Fibroblast of skin of abdomen (primary cell): Measurements from ENCODE around the gene OR56B1. TPM values are rescaled to one million over a fixed set of nuclear protein-coding genes. Genes with fewer than 3 reads are reported as not detected.
"Not testable (repeated sequence)": the region's sequence is repeated elsewhere in the genome, so short reads cannot be mapped to it uniquely, and the experiment has no call there.

Source experiments
- DNase-seq: peaks from one replicate; pipeline ENCODE4 v3.0.0-alpha.2; 2013
- polyA plus RNA-seq, 2 experiments: library from polyadenylated mRNA; unstranded; fragments of 120-200 nt; gene quantifications; one replicate each; pipeline ENCODE4 v1.2.1, GENCODE V29; 2013; ENCODE audit not compliant: insufficient read length in 2 of 2

The OR56B1 gene, protein sequence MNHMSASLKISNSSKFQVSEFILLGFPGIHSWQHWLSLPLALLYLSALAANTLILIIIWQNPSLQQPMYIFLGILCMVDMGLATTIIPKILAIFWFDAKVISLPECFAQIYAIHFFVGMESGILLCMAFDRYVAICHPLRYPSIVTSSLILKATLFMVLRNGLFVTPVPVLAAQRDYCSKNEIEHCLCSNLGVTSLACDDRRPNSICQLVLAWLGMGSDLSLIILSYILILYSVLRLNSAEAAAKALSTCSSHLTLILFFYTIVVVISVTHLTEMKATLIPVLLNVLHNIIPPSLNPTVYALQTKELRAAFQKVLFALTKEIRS
- polyA plus RNA-seq (2013, experiment 1 of 2; ENCODE audit: insufficient read length) = not detected
- not detected for polyA plus RNA-seq (2013, experiment 2 of 2; ENCODE audit: insufficient read length)

DNA sequence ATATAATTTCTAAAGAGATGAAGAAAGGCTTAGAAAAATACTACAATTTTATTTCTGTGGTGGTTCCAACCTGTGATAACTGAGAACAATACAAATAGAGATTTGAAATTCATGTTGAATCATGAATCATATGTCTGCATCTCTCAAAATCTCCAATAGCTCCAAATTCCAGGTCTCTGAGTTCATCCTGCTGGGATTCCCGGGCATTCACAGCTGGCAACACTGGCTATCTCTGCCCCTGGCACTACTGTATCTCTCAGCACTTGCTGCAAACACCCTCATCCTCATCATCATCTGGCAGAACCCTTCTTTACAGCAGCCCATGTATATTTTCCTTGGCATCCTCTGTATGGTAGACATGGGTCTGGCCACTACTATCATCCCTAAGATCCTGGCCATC is at the start of gene OR56B1:
TSS of gene OR56B1 (plus strand) at position 53 of the 400 bp plus-strand sequence. CDS start at position 122, 69 bp downstream.
- DNase-seq = no peak

DNA sequence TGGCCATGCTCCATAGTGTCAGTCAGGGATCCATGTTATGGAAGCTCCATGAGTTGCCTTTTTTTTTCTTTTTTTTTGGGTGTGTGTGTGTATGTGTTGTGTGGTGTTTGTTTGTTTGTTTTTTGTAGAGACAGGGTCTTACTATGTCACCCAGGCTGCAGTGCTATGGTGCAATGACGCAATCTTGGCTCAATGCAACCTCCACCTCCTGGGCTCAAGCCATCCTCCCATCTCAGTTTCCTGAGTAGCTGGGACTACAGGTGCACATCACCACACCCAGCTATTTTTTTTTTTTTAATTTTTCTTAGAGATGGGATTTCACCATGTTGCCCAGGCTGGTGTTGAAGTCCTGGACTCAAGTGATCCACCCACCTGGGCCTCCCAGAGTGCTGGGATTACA is 47.8 kb upstream of the OR56B1 start:
- no peak for DNase-seq

DNA sequence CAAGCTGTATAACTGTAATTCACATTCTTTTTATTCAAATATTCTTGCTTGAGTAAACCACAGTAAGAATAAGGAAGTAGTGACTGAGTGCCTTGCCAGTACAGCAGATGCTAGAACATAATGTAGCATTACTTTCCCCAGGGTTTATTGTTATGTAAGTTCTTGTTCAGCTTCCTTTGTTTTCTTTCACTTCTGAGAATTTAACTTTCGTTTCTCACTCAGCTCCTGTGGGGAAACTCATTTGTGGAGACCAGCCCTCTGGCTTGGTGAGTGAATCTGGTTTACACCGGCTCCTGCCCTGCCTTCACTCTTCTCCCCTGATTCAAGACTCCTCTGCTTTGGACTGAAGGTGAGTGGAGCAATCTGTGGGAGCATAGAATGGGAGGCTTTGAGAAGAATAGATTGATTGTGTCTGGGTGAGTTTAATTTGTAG is 46.7 kb upstream of the OR56B1 start, which contains the start of gene TRIM22:
TSS of gene TRIM22 (plus strand) at position 240 of the 433 bp plus-strand sequence. CDS start 6,443 bp downstream, outside the sequence.
- DNase-seq = peak; percentile 70

DNA sequence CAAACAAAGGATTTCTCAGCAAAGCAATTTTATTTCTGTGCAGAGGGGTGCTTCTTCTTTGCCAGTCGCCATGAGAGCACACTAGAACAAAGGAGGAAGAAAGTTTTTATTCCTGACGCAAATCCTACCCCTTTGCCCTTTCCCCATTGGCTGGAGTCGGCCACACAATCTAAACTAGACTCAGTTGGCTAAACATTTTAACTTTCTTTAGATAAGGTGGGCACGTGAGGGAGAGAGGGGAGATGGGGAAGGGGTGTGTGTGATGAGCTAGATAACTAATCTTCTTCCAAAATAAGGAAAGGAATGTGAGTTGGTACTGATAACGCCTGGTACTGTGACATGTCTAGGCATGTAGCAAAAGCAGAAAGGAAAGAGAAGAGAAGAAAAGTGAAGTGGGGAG is 46.0 kb upstream of the OR56B1 start:
- no peak for DNase-seq

DNA sequence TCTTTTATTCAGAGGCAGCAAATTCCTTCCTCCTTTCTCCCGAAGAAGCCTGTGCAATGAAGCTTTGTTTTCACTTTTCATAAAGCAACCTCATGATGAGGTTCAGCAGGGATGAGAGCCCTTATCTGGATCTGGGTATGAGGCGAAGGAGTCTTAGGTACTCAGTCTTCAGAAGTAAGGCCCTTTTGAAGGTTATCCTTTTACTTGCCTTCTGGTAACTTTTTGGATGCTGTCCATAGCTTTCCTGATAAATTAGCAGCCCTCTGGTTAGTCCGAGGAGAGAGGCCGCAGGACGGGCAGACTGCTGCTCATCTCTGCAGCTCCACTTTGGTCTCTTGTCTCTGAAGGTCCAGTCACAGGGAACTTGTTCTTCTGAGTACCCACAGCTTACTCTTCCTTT is 45.5 kb upstream of the OR56B1 start:
- DNase-seq = peak; percentile 4

DNA sequence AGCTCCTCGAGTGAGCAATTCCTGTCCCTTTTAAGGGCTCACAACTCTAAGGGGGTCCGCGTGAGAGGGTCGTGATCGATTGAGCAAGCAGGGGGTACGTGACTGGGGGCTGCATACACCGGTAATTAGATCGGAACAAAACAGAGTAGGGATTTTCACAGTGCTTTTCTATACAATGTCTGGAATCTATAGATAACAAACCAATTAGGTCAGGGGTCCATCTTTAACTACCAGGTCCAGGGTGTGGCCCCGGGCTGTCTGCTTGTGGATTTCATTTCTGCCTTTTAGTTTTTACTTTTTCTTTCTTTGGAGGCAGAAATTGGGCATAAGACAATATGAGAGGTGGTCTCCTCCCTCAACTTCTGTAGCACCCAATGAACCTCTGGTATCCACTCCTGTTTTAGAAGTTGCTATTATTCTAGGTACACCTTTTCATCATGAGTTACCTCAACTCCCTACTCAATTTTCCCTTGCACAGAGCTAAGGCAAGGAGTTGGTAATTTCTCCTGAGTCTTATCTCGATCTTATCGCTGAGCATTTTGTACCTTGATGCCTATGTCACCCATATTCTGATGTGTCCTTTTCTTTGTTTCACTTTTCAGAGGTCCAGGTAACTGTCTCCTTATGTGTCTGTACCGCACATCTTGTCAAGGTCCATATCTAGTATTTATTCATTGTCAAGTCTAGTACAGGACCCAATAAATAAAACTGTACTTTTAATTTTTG is 44.8 kb upstream of the OR56B1 start:
- DNase-seq = not testable (repeated sequence)

DNA sequence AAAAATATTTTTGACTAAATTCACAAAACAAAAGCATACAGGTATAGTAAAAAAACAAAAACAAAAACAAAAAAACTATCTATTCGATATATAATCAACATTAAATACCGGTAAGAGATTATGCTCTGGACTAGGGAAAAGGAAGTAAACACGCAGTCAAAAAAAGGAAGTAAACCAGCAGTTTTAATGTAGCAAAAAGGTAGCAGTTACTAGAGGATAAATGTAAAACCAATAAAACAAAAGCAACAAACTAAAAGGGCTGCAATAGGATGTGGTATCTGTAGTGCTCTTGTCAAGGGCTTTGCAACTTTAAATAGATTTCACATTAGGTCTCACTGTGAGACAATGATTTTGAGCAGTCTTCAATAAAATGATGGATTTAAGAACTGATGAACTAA is 44.3 kb upstream of the OR56B1 start:
- DNase-seq = no peak

DNA sequence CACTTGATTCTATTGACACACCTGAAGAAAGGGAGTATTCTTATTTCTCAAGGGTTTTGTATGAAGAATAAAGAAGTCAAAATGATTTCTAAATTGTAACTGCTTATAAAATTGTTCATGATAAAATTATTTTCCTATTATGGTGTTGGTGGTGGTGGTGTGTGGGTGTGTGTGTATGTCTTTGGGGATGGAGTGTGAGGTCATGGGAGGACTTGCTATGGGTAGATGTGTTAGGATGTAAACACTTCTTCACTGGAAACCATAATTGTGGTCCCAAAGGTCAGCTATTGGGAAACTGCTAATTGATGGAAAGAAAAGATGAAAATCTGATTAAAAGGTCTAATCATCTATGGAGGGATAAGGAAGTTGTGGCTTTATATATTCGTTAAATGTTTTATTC is 41.6 kb upstream of the OR56B1 start:
- no peak for DNase-seq

DNA sequence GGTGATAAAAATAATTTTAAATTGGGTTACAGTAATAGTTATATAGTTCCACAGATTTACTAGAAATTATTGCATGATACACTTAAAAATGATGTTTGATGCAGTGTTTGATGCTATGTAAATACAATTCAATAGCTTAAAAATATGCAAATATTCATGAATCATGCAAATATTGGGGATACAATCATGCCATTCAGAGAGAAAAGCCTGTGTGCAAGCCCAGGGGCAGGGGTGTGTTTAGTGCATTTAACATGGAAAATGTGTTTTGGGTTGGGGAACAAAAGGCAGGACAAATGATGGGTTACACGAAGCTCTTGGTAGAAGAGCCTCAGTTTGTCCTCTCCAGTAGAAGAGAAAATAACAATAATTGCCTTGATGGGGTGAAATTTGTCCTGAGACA is 40.7 kb upstream of the OR56B1 start:
- DNase-seq = no peak

DNA sequence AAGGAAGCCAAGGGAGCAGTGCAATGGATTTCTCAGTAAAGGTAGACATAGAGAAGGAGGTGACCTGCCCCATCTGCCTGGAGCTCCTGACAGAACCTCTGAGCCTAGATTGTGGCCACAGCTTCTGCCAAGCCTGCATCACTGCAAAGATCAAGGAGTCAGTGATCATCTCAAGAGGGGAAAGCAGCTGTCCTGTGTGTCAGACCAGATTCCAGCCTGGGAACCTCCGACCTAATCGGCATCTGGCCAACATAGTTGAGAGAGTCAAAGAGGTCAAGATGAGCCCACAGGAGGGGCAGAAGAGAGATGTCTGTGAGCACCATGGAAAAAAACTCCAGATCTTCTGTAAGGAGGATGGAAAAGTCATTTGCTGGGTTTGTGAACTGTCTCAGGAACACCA is 40.0 kb upstream of the OR56B1 start:
- no peak for DNase-seq

DNA sequence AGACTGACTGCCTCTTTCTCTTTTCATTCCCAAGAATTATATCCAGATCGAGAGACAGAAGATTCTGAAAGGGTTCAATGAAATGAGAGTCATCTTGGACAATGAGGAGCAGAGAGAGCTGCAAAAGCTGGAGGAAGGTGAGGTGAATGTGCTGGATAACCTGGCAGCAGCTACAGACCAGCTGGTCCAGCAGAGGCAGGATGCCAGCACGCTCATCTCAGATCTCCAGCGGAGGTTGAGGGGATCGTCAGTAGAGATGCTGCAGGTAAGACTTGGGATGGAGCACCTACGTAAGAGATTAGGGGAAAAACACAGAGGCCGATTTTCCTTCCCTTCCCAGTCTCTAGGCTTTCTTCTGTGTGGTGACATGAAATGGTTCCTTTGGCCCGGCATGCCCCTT is 38.0 kb upstream of the OR56B1 start:
- no peak for DNase-seq

DNA sequence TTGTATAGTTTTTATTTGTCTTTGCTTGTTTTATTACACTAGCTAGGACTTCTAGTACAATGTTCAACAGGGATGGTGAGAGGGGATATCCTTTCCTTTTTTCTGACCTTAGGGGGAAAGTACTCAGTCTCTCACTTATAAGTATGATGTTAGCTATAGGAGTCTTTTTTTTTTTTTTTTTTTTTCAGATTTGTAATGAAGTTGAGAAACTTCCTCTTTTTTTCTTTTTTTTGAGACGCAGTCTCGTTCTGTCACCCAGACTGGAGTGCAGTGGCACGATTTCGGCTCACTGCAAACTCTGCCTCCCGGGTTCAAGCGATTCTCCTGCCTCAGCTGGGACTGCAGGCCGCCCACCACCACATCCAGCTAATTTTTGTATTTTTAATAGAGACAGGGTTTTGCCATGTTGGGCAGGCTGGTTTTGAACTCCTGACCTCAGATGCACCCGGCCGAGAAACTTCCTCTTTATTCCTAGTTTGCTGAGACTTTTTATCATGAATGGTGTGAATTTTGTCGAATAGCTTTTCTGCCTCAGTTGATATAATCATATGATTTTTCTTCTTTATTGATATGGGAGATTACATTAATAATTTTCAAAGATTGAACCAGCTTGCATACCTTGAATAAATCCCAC is 35.7 kb upstream of the OR56B1 start:
- DNase-seq = no peak

DNA sequence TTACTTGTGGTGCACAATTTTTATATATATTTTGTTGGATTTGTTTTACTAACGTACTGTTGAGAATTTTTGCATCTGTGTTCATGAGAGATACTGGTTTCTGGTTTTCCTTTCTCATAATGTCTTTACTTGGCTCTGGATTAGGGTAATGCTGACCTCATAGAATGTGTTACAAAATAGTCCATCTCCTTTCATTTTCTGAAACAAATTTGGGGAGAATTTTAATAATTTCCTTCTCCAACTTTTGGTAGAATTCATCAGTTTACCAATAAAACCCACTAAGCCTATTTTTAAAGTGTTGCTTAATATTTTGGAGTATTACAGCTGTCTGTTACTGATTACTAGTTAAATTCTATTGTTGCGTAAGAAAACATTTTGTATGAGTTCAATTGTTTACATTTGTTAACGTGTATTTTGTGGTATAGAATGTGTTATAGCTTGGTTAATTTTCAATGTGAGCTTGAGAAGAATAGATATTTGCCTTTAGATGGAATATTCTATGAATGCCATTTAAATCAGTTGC is 35.1 kb upstream of the OR56B1 start:
- DNase-seq = no peak

DNA sequence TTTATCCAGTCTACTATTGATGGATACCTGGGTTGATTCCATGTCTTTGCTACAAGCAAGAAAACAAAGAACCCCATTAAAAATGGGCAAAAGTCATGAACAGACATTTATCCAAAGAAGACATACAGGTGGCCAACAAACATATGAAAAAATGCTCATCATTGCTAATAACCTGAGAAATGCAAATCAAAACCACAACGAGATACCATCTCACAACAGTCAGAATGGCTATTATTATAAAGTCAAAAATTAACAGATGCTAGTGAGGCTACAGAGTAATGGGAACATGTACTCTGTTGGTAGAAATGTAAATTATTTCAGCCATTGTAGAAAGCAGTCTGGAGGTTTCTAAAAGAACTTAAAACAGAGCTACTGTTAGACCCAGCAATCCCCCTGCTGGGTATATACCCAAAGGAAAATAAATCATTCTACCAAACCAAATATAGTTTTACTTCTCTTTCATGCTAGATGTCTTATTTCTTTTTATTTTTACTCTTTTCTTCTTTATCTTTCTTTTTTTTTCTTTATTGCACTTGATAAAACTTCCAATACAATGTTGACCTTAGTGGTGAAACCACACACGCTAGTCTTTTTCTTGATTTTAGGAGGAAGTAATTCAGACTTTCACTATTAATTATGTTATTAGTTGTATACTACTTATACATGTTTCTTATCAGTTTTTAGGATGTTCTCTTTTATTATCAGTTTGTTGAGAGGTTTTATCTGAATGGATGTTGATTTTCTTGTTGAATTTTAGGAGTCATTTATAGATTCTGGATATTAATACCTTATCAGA is 32.3 kb upstream of the OR56B1 start:
- DNase-seq = no peak

DNA sequence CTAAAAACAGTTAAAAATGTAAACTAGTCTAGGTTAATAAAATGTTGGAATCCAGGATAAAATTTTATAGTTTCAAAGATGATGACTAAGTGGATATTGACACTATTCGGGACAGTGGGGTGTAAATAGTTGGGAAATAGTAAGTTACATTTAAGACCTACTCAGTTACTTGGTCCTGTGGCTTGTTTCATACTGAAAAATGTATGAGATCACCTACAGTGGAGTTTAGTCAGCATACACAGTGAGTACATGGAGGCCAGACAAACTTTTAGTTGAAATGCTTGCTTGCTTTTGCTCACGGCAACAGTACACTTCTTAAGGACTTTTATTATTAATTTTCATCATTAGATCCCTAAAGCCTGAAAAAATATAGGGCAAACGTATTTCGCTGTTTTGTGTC is 30.6 kb upstream of the OR56B1 start:
- peak; percentile 18 for DNase-seq

DNA sequence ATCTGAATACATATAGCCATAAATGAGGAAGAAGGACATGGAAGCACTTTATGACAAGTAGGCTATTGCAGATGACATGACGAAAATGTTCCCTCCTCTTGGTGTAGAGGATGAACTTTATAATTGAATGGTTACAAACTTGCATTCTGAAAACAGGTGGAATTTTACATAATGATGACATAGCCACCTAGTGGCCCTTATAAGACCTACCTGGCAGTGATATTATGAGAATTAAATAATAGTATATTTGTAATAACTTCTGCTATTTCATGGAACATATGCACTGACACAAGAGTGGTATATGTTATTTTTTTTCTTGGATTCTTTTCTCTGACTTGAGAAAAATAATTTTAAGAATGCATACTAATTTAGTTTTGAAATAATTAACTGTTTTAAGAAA is 23.7 kb upstream of the OR56B1 start:
- no peak for DNase-seq

DNA sequence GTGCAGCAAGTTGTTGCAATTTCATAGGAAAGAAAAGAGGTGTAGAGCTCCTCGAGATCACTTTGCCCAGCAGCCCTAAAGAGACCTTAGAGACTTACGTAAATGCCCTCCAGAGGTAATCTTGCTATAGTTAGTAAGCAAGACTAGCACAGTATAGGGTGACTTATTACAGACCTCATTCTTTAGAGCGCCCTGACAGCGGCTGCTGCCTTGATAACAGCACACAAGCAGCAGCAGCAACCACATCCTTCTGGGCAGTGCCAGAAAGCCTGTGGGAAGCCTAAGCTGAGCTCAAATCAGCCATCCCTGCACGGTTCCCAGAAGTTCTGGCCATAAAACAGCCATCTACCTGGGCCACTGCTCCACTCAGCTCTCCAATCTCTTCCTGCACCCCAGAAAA is 22.6 kb upstream of the OR56B1 start:
- DNase-seq = no peak

DNA sequence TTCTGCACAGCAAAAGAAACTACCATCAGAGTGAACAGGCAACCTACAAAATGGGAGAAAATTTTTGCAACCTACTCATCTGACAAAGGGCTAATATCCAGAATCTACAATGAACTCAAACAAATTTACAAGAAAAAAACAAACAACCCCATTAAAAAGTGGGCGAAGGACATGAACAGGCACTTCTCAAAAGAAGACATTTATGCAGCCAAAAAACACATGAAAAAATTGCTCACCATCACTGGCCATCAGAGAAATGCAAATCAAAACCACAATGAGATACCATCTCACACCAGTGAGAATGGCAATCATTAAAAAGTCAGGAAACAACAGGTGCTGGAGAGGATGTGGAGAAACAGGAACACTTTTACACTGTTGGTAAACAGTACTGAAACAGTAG is 19.7 kb upstream of the OR56B1 start:
- not testable (repeated sequence) for DNase-seq

DNA sequence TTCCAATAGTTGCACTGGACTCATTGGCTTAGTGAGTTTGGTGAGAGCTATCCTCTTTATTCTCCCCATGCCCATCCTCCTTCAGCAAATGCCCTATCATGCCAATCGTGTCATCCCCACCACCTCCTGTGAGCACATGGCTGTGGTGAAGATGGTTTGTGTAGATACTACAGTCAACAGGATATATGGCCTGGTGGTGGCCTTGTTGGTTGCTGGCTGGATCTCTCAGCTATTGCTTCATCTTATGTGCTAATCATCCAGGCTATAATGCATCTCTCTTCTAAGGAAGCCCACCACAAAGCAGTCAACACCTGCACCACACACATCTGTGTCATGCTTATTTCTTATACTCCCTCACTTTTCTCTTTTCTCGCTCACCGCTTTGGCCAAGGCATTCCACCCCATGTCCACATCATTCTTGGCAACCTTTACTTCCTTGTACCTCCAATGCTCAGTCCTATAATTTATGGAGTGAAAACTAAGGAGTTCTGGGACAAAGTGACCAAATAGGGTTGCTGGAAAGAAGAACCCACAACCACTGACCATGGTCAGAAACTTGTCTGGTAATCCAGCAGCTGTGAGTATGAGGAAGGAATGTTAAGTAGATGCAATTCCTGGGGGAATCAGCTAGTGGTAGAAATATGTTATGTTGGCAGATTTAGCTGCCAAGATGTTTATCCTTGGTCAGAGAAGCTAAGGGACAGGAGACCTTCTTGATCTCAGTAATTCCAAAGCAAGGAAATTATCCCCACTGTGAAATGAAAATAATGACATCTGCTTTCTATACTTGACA is 16.3 kb upstream of the OR56B1 start:
- no peak for DNase-seq

DNA sequence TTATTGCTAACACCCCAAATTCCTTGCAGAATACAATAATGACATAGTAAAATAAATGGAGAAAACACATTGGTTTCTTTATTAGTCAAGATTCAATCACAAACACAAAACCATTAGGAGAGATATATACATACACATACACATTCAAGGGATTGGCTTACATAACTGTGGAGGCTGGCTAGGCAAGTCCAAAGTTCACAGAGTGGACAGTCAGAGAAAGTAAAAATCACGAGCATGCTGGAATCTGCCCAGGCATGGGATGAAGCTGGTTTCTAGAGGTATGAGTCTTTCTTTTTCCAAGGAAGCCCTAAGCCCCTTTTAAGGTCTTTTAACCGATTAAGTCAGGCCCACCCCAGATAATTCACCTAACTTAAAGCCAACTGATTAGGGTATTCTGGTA is 13.6 kb upstream of the OR56B1 start:
- DNase-seq = no peak

DNA sequence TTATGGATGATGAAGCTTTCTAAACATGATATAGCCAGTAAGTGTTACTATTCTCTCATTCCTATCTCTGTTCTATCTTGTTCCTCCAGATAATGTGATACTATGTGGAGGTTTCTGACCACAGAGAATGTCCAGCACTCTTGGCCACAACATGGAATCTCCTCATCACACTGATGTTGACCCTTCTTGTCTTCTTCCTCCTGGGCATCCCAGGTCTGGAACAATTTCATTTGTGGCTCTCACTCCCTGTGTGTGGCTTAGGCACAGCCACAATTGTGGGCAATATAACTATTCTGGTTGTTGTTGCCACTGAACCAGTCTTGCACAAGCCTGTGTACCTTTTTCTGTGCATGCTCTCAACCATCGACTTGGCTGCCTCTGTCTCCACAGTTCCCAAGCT is 9.9 kb upstream of the OR56B1 start:
- DNase-seq = no peak
